Measurements from ENCODE around the gene LEFTY2.
"Not testable (repeated sequence)": the region's sequence is repeated elsewhere in the genome, so short reads cannot be mapped to it uniquely, and the experiment has no call there.

LEFTY2 gene

GRCh38 chr1:225953315-225953714 is 12.3 kb upstream of the LEFTY2 start:
- DNase-seq (ENCODE audit: low read depth), result no peak

DNA sequence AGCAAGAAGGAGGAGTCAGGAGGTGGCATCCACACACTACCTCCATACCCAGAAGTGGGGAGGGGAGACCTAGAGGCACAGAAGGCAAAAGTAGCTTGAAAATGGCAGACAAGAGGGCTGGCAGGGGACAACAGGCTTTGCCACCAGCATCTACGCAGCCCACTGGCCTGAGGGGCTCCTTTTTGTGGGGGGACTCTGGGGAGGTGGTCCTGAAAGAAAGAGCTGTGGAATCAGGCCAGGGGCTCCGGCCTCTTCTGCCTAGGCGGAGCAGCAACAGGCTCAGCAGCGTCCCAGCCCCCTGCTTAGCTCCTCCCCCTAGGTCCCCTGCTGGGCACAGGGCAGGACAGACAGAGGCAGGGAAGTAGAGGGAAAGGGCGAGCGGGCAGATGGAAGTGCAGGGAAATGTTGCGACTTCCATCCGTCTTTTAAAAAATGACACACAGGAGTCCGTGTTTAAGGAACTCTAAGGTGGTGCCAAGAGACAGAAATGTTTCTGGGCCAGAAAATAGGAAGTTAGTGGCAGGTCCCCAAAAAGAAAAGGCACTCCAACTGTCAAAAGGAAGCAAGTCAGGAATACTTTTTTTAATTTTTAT is 10.0 kb upstream of the LEFTY2 start:
- DNase-seq (ENCODE audit: low read depth), result no peak

- DNase-seq (ENCODE audit: low read depth), result no peak
Measured at GRCh38 chr1:225949041-225949440, 8.0 kb upstream of the LEFTY2 start.

DNA sequence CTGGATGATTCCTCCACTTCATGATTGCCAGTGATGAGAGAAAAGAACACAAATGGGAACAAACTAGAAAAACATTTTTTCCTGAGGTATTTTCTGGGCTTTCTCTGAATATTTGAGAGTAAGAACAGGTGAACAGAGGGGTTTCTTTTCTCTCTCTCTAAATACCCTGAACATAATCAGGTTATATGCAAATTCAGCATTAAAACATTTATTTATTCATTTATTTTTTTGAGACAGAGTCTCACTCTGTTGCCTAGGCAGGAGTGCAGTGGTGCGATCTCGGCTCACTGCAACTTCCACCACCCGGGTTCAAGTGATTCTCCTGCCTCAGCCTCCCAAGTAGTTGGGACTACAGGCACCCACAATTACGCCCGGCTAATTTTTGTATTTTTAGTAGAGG is 5.8 kb upstream of the LEFTY2 start:
- no peak for DNase-seq (ENCODE audit: low read depth)

DNA sequence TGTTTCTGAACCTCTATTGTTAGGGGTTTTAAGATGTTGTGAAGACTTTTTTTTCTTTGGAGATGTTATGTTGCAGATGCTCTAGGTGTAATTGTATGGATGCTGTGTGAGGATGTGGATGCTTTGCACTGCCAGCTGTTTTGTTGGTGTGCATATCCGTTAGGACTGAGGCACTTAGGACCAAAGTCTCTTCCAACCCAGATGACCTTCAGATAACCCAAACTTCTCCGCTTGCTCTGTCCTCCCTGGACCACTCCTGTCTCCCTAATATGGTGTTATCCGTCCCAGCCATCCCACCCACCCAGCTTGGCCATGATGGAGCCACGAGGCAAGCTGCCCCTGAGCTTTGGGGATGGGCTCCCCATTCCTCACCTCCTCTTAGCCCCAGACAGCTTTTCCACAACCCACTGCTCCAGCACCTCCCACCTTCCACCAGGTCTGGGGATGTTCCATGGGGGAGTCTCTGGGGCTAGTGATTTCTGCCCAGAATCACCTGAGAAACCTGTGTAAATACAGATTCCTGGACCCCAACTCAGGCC is 5.1 kb upstream of the LEFTY2 start:
- no peak for DNase-seq (ENCODE audit: low read depth)

DNA sequence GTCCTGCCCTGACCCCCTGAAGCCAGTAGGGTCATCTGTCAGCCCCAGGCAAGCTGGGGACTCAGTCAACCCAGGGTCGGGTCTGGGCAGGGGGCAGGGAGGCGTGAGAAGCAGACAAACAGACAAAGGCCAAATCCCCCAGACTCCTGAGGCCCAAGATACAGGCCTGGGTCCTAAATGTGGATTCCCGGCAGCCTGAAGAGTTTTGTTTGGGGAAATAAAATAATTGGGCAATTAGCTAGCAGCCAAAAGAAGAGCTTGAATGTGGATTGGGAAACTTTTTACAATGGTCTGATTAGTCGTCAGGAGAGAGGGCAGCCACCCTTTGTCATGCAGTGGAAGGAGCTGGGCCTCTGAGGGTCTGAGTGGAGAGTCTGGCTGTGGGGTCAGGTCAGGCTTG is 4.5 kb upstream of the LEFTY2 start:
- DNase-seq (ENCODE audit: low read depth), result no peak

DNA sequence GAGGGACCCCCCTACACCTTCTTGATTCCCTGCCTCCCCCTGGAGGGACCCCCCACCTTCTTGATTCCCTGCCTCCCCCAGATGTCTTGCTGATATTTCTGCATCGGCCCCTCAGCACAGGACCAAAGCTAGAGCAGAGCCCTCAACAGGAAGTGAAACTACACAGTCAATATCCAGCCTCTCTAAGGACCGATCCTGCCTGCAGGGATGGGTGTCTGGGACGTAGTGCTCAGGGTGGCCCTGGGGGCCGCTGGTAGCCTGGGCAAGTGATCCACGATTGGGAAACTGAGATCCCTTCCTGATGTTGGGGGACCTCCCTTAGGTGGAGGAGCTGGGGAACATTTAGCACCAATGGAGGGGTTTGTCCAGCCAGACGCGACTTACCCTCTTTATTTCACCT is 3.9 kb upstream of the LEFTY2 start:
- no peak for DNase-seq (ENCODE audit: low read depth)

GRCh38 chr1:225944387-225944786 is 3.4 kb upstream of the LEFTY2 start:
- DNase-seq (ENCODE audit: low read depth), result no peak

- no peak for DNase-seq (ENCODE audit: low read depth)
Measured at GRCh38 chr1:225943582-225943981, 2.6 kb upstream of the LEFTY2 start.

DNA sequence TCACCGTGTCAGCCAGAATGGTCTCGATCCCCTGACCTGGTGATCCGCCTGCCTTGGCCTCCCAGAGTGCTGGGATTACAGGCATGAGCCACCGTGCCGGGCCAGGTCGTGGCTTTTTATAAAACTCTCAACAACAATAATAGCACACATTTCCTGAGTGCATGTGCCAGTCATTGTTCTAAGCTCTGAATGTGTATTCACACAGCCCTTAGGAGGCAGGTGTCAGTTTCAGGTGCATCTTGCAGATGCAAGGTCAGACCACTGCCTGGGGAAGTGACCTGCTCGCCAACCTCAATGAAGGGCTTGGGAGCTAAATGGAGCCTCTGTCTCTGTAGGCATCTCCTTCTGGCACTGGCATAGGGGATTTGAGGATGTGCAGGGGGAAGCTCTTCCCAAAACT is 1.6 kb upstream of the LEFTY2 start:
- DNase-seq (ENCODE audit: low read depth), result no peak

DNA sequence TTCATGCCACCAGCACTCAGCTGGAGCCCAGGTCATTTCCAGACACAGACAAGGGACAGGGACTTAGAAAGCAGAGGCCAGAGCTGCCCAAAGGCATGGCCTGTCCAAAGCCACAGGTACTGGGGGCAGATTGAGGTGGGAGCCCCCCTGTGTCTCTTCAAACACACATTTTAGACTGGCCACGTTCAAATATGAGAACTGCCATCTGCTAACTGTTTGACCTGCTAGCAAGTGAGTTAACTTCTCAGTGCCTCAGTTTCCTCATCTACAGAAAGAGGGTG is 862 bp upstream of the LEFTY2 start:
- DNase-seq (ENCODE audit: low read depth), result no peak

- no peak for DNase-seq (ENCODE audit: low read depth)
Measured at GRCh38 chr1:225940385-225941151, 452 bp downstream of the LEFTY2 start.

GRCh38 chr1:225939939-225940310 is 1.1 kb downstream of the LEFTY2 start:
- not testable (repeated sequence) for DNase-seq (ENCODE audit: low read depth)

- not testable (repeated sequence) for DNase-seq (ENCODE audit: low read depth)
Measured at GRCh38 chr1:225939097-225939938, 1.7 kb downstream of the LEFTY2 start.

GRCh38 chr1:225937048-225937968 is 3.7 kb downstream of the LEFTY2 start:
- DNase-seq (ENCODE audit: low read depth), result no peak

DNA sequence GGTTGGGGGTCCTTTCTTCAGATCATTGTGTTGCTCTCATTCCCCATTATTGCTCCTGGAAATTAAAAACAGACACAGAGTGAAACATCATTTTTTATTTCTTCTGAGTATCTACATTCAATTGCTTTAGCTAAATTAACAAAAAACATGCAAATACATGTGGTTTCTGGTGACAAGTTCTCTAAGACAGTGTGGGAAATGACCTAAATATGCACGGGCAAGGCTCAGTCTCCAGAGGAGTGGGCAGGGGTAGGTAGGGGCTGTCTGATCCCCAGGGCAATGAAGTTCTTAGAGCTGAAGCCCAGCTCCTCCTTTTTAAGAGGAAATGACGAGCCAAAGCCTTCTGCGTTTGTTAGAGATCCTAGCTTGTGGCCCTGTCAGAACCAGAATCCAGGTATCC is 4.5 kb downstream of the LEFTY2 start:
- no peak for DNase-seq (ENCODE audit: low read depth)

DNA sequence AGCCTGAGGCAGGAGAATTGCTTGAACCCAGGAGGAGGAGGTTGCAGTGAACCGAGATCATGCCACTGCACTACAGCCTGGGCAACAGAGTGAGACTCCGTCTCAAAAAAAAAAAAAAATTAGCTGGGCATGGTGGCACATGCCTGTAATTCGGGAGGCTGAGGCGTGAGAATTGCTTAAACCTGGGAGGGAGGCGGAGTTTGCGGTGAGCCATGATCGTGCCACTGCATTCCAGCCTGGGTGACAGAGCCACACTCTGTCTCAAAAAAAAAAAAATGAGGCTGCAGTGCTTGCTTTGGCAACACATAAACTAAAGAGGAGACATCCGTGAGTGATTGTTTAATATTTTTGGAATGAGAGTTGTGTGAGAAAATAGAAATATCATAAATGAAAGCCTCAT is 4.9 kb downstream of the LEFTY2 start:
- DNase-seq (ENCODE audit: low read depth), result peak; percentile 47

- DNase-seq (ENCODE audit: low read depth), result no peak
Measured at GRCh38 chr1:225934711-225935110, 6.3 kb downstream of the LEFTY2 start.

DNA sequence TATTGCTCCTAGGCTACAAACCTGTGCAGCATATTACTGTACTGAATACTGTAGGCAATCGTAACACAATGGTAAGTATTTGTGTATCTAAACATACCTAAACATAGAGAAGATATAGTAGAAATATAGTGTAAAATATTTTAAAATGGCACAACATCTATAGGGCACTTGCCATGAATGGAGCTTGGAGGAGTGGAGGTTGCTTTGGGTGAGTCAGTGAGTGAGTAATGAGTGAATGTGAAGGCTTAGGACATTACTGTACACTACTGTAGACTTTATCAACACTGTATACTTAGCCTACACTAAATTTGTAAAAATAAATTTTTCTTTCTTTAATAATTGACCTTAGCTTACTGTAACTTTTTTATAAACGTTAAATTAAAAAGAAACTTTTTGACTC is 7.9 kb downstream of the LEFTY2 start:
- no peak for DNase-seq (ENCODE audit: low read depth)

DNA sequence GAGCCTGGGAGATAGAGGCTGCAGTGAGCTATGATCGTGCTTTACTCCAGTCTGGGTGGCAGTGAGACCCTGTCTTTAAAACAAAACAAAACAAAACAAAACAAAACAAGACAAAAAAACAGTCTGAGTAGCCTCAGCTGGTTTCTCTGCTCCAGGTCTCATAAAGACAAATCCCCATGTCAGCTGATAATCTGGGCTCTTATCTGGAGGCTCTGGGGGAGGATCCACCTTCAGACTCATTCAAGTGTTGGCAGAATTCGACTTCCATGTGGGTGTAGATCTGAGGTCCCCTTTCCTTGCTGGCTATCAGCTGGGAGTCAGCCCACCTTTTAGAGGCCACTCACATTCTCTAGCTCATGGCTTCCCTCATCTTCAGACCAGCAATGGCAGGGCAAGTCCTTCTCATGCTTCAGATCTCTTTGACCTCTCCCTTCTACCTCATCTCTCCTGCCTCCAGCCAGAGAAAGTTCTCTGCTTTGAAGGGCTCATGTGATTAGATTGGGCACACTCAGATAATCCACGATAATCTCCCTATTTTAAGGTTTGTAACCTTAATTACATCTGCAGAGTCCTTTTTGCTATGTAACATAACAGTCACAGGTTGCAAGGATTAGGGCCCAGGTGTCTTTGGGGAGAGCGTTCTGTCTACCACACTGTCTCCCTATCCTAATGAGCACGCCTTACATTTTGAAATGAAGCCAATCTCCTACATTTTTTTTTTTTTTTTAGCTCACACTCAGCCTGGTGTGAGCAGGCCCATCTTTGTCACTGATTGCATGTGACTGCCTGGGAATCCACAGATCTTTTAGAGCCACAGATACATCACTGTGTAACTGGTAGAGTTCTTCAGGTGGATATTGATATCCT is 9.5 kb downstream of the LEFTY2 start:
- DNase-seq (ENCODE audit: low read depth), result no peak

DNA sequence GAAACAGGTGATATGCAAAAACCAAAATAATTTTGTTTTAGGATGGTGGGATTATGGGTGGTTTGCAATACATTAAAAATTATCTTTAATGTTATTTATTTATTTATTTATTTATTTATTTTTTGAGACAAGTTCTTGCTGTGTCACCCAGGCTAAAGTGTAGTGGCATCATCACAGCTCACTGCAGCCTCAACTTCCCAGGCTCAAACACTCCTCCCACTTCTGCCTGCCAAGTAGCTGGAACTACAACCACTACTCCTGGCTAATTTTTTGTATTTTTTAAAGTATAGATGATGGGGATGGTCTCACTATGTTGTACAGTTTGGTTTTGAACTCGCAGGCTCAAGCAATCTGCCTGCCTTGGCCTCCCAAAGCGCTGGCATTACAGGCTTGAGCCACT is 10.5 kb downstream of the LEFTY2 start:
- no peak for DNase-seq (ENCODE audit: low read depth)
